Osteoblast (primary cell): Measurements from ENCODE around the gene MOBP. TPM values are rescaled to one million over a fixed set of nuclear protein-coding genes. Genes with fewer than 3 reads are reported as not detected.

ENCODE experiments used
- DNase-seq: peaks from one replicate; pipeline ENCODE4 v3.0.0; 2011; ENCODE audit warnings: low spot score, mixed read lengths; ENCODE audit not compliant: insufficient read length; ENCODE audit errors: missing footprints
- H2AFZ ChIP-seq: 2 replicates; pipeline ENCODE4 v1.6.0; 2011; ENCODE audit warnings: mild to moderate bottlenecking, low read length
- H3K27ac ChIP-seq: 2 replicates; pipeline ENCODE4 v1.5.1; 2011; ENCODE audit warnings: mild to moderate bottlenecking, low read depth, low read length, moderate library complexity
- H3K27me3 ChIP-seq: 2 replicates; pipeline ENCODE4 v1.6.0; 2012; ENCODE audit warnings: mild to moderate bottlenecking, control low read depth, inconsistent platforms, low read length, moderate library complexity; ENCODE audit not compliant: insufficient read depth
- H3K36me3 ChIP-seq: 2 replicates; pipeline ENCODE4 v1.5.1; 2011; ENCODE audit warnings: mild to moderate bottlenecking, low read length, control low read depth, moderate library complexity; ENCODE audit not compliant: insufficient read depth
- H3K4me1 ChIP-seq: 2 replicates; pipeline ENCODE4 v1.5.1; 2011; ENCODE audit warnings: mild to moderate bottlenecking, low read length, control low read depth, moderate library complexity; ENCODE audit not compliant: insufficient read depth
- H3K4me2 ChIP-seq: 2 replicates; pipeline ENCODE4 v1.6.0; 2011; ENCODE audit warnings: mild to moderate bottlenecking, low read length; ENCODE audit not compliant: insufficient read depth
- H3K4me3 ChIP-seq: fragments of 200-600 bp; sonication (generic); 3 replicates; pipeline ENCODE4 v1.5.1; 2012; ENCODE audit warnings: mild to moderate bottlenecking, low read length, inconsistent platforms; ENCODE audit not compliant: insufficient read depth
- H3K79me2 ChIP-seq: 2 replicates; pipeline ENCODE4 v1.6.0; 2012; ENCODE audit warnings: mild to moderate bottlenecking, low read length, control low read depth, inconsistent platforms; ENCODE audit not compliant: insufficient read depth
- H3K9me3 ChIP-seq: 2 replicates; pipeline ENCODE4 v1.5.1; 2011; ENCODE audit warnings: low read depth, low read length, control low read depth
- H4K20me1 ChIP-seq: 2 replicates; pipeline ENCODE4 v1.6.0; 2012; ENCODE audit warnings: mild to moderate bottlenecking, low read length, control low read depth; ENCODE audit not compliant: insufficient read depth
- total RNA-seq: library from RNA; depleted of rRNA; stranded (reverse); fragments of >200 nt; gene quantifications from 2 replicates; pipeline ENCODE4 v1.2.3, GENCODE V29; 2012
- TF ChIP-seq, protein P1 (sequence below): IDR thresholded peaks from 2 replicates; pipeline ENCODE4 v1.5.1; 2011; ENCODE audit warnings: mild to moderate bottlenecking, low read depth, low read length, moderate library complexity; ENCODE audit errors: extremely low read depth

MOBP gene
- total RNA-seq, 1 donor: not detected

DNA sequence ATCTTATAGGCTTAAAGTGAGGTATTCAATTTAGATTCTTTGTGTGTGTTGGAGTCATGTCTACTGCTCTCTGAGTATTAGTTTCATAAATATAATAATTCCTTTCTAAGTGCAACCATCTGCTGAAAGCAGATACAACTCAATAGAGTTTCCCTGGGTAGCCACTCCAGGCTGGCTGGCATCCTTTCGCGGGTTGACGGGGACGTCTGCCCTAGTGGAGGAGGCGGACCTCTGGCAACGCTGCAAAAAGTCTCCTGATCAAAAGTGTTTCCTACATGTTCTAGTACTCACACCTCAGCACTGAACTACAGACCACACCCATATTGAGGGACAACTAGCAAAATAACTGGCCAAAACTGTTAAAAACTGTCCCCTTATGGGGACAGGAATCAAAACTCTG is 2.5 kb downstream of the MOBP start:
- H3K9me3 ChIP-seq: no peaks in the 10 kb centered on the region
- no peaks in the 10 kb centered on the region for H3K79me2 ChIP-seq
- no peaks in the 10 kb centered on the region for H4K20me1 ChIP-seq
- TF ChIP-seq, protein P1, sequence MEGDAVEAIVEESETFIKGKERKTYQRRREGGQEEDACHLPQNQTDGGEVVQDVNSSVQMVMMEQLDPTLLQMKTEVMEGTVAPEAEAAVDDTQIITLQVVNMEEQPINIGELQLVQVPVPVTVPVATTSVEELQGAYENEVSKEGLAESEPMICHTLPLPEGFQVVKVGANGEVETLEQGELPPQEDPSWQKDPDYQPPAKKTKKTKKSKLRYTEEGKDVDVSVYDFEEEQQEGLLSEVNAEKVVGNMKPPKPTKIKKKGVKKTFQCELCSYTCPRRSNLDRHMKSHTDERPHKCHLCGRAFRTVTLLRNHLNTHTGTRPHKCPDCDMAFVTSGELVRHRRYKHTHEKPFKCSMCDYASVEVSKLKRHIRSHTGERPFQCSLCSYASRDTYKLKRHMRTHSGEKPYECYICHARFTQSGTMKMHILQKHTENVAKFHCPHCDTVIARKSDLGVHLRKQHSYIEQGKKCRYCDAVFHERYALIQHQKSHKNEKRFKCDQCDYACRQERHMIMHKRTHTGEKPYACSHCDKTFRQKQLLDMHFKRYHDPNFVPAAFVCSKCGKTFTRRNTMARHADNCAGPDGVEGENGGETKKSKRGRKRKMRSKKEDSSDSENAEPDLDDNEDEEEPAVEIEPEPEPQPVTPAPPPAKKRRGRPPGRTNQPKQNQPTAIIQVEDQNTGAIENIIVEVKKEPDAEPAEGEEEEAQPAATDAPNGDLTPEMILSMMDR: no peak
- no peaks in the 10 kb centered on the region for H3K36me3 ChIP-seq
- no peak overlapping the region for H3K4me2 ChIP-seq
- H3K4me1 ChIP-seq: no peaks in the 10 kb centered on the region
- no peaks in the 10 kb centered on the region for H3K27me3 ChIP-seq
- H3K27ac ChIP-seq: no peak overlapping the region
- no peak for DNase-seq
- no peak overlapping the region for H3K4me3 ChIP-seq
- no peak overlapping the region for H2AFZ ChIP-seq

DNA sequence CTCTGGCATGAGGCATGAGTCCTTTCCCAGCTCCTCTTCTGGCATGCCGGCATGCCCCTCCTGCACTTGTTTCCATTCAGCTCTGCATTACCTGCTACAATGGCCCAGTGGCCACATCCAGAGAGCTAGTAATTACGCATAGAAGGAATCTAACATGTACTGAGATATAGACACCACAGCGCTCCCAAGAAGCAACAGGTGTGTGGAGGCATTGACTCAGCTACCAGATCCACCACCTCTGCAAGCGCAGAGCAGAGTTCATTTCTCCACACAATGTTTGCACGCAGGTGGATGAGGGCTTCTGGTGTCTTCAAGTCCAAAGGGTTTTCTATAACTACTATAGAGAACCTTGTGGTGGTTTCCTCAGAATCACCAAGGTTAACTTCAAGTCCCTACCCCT is 4.2 kb downstream of the MOBP start:
- H2AFZ ChIP-seq: no peak overlapping the region
- no peaks in the 10 kb centered on the region for H3K9me3 ChIP-seq
- DNase-seq: no peak
- no peak overlapping the region for H3K27ac ChIP-seq
- no peak overlapping the region for H3K4me3 ChIP-seq
- H4K20me1 ChIP-seq: no peaks in the 10 kb centered on the region
- no peak overlapping the region for H3K4me2 ChIP-seq
- TF ChIP-seq, protein P1: no peak
- no peaks in the 10 kb centered on the region for H3K27me3 ChIP-seq
- no peaks in the 10 kb centered on the region for H3K36me3 ChIP-seq
- H3K79me2 ChIP-seq: no peaks in the 10 kb centered on the region
- no peaks in the 10 kb centered on the region for H3K4me1 ChIP-seq

DNA sequence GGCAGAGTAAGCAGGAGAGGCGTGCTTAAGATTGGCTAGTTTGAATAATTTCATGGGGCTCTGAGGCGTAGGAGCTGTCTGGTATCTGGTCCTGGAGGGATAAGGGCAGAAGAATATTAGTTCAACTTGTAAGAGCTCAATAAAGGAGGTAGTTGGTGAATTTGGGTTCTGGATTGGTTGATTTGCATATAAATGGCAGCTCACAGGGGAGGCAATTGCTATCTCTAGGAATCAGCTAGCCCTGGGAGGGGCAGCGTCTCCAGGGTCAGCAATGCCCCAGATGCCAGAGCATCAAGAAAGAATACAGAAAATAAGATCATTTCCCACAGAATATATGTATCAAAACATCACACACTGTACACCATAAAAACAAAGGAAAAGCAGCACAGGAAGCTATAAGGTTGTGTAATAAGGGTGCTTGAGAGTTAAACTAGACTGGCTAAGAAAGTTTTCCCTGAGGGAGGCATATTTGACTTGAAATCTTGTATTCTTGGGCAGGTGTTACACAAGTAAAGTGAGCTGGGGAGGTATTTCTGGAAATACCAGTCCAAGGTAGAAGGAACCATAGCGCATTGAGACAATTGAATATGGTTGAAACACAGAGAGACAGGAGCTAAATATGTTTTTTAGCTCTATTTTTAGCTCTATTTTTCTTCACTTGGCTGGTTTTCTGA is 6.1 kb downstream of the MOBP start:
- Histone ChIP-seq H2AFZ (no peak overlapping the region), H3K27me3 (no peaks in the 10 kb centered on the region), H4K20me1 (no peaks in the 10 kb centered on the region), H3K4me1 (no peaks in the 10 kb centered on the region), H3K79me2 (no peaks in the 10 kb centered on the region), H3K36me3 (no peaks in the 10 kb centered on the region), H3K4me3 (no peak overlapping the region), H3K27ac (no peak overlapping the region), H3K9me3 (no peaks in the 10 kb centered on the region), H3K4me2 (no peak overlapping the region)
- TF ChIP-seq, protein P1: no peak
- DNase-seq: no peak

DNA sequence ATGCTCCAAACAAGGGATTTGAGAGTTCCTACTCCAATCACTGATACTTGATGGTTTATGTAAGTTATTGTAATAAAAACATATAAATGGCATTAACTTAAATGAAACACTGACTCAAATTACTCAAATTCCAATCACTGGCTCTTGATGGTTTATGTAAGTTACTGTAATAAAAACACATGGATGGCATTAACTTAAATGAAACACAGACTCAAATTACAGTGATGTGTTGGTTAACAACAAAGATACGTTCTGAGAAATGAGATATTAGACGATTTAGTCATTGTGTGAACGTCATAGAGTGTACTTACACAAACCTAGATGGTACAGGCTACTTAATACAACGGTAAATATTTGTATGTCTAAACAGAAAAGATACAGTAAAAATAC is 6.6 kb downstream of the MOBP start:
- Histone ChIP-seq H3K4me1 (no peaks in the 10 kb centered on the region), H4K20me1 (no peaks in the 10 kb centered on the region), H3K4me3 (no peak overlapping the region), H3K9me3 (no peaks in the 10 kb centered on the region), H3K27ac (no peak overlapping the region), H3K4me2 (no peak overlapping the region), H3K79me2 (no peaks in the 10 kb centered on the region), H3K36me3 (no peaks in the 10 kb centered on the region), H3K27me3 (no peaks in the 10 kb centered on the region), H2AFZ (no peak overlapping the region)
- DNase-seq: no peak
- TF ChIP-seq, protein P1: no peak
